A673 (cell line): ENCODE results near the gene PPM1E. TPM values are rescaled to one million over a fixed set of nuclear protein-coding genes. Genes with fewer than 3 reads are reported as not detected.

Experiments used
- BruUV-seq: library from RNA; stranded (reverse); fragments of 400-500 nt; replicated peaks from 2 replicates; lab custom pipeline; 2021; lab: Mats Ljungman, UMichigan
- CTCF ChIA-PET: fragments of 300-600 bp; sonication (Branson Sonifier 250); formaldehyde crosslinking; loops from one replicate; lab custom pipeline; 2022; ENCODE audit warnings: antibody characterized with exemption; lab: Charles Lee
- POLR2A ChIA-PET: fragments of 300-600 bp; sonication (Branson Sonifier 250); formaldehyde crosslinking; loops from one replicate; lab custom pipeline; 2022; ENCODE audit warnings: antibody characterized with exemption; ENCODE audit not compliant: low non-redundant PET; lab: Charles Lee
- DNase-seq: peaks from one replicate; pipeline ENCODE4 v3.0.0-alpha.2; 2015; ENCODE audit warnings: low spot score
- H3K27ac ChIP-seq: fragments of 200-600 bp; sonication (generic); 2 replicates; pipeline ENCODE4 v1.5.1; 2016; ENCODE audit warnings: mixed run types, low read depth, mild to moderate bottlenecking, mixed read lengths, antibody characterized with exemption, low read length; ENCODE audit not compliant: poor library complexity, severe bottlenecking
- H3K27me3 ChIP-seq: fragments of 200-600 bp; sonication (generic); replicated peaks from 2 replicates; pipeline ENCODE4 v1.6.1; 2017; ENCODE audit warnings: mixed run types, low read depth, mild to moderate bottlenecking, mixed read lengths, antibody characterized with exemption, low read length; ENCODE audit not compliant: insufficient read depth, poor library complexity
- H3K36me3 ChIP-seq: fragments of 200-600 bp; sonication (generic); 2 replicates; pipeline ENCODE4 v1.6.1; 2016; ENCODE audit warnings: mixed run types, mild to moderate bottlenecking, mixed read lengths, antibody characterized with exemption, low read length; ENCODE audit not compliant: insufficient read depth, poor library complexity, severe bottlenecking
- H3K4me1 ChIP-seq: fragments of 200-600 bp; sonication (generic); 2 replicates; pipeline ENCODE4 v1.6.1; 2017; ENCODE audit warnings: mixed run types, mild to moderate bottlenecking, mixed read lengths, antibody characterized with exemption, low read length; ENCODE audit not compliant: insufficient read depth, poor library complexity, severe bottlenecking
- H3K4me3 ChIP-seq: fragments of 200-600 bp; sonication (generic); 2 replicates; pipeline ENCODE4 v1.5.1; 2016; ENCODE audit warnings: low read depth, mixed run types, mild to moderate bottlenecking, mixed read lengths, low read length; ENCODE audit not compliant: poor library complexity, severe bottlenecking
- H3K9me3 ChIP-seq: fragments of 200-600 bp; sonication (generic); 2 replicates; pipeline ENCODE4 v1.6.1; 2016; ENCODE audit warnings: mixed run types, low read depth, mild to moderate bottlenecking, mixed read lengths, antibody characterized with exemption, low read length; ENCODE audit not compliant: poor library complexity, severe bottlenecking
- CTCF ChIP-seq: fragments of 300-800, 200-600 bp; sonication (generic); conservative IDR thresholded peaks from 2 replicates; pipeline ENCODE4 v1.5.1; 2017; ENCODE audit warnings: low read depth, mild to moderate bottlenecking, antibody characterized with exemption, low read length, moderate library complexity, mixed read lengths
- EZH2 ChIP-seq: fragments of 200-600 bp; sonication (generic); IDR thresholded peaks from 2 replicates; pipeline ENCODE4 v1.6.1; 2017; ENCODE audit warnings: borderline replicate concordance, low read depth, mild to moderate bottlenecking, mixed read lengths, antibody characterized with exemption, low read length; ENCODE audit not compliant: poor library complexity, severe bottlenecking
- intact Hi-C: fragments of 100-400 bp; cut with micrococcal nuclease; formaldehyde crosslinking; loops from one replicate; pipeline ENCODE4 v1.10.0; 2022; ENCODE audit not compliant: unreplicated experiment
- total RNA-seq: library from RNA; stranded (reverse); gene quantifications from 2 replicates; pipeline ENCODE4 v1.2.3, GENCODE V29; 2021

Gene PPM1E
- total RNA-seq, 1 experiment from 2014 or later = 6.0 TPM

- intact Hi-C loops = no loop called here
- Histone ChIP-seq H3K27me3 (no peaks in the 10 kb centered on the region), H3K4me3 (no peak overlapping the region), H3K4me1 (peaks cover 12% of the 10 kb centered on the region), H3K27ac (no peak overlapping the region), H3K9me3 (no peaks in the 10 kb centered on the region), H3K36me3 (peaks cover 3% of the 10 kb centered on the region)
- ChIA-PET POLR2A (no interaction called here), CTCF (no interaction called here)
- DNase-seq = no peak
- BruUV-seq = no TSS peak
- TF ChIP-seq EZH2 (no peak), CTCF (no peak)
Observed at GRCh38 chr17:59010026-59010425, 254.4 kb downstream of the PPM1E start.

GRCh38 chr17:59011975-59012374 lies 256.3 kb downstream of the PPM1E start:
- ChIA-PET POLR2A (no interaction called here), CTCF (no interaction called here)
- Histone ChIP-seq H3K9me3 (no peaks in the 10 kb centered on the region), H3K27me3 (no peaks in the 10 kb centered on the region), H3K4me1 (peaks cover 12% of the 10 kb centered on the region), H3K27ac (no peak overlapping the region), H3K4me3 (no peak overlapping the region), H3K36me3 (peaks cover 3% of the 10 kb centered on the region)
- TF ChIP-seq CTCF (no peak), EZH2 (no peak)
- intact Hi-C loops = no loop called here
- no TSS peak for BruUV-seq
- no peak for DNase-seq

- H3K4me1 ChIP-seq = peaks cover 12% of the 10 kb centered on the region
- H3K27ac ChIP-seq = no peak overlapping the region
- ChIA-PET POLR2A (no interaction called here), CTCF (no interaction called here)
- H3K36me3 ChIP-seq = peaks cover 4% of the 10 kb centered on the region
- no peaks in the 10 kb centered on the region for H3K9me3 ChIP-seq
- no peaks in the 10 kb centered on the region for H3K27me3 ChIP-seq
- BruUV-seq = no TSS peak
- no peak overlapping the region for H3K4me3 ChIP-seq
- no peak for DNase-seq
- intact Hi-C loops = no loop called here
- TF ChIP-seq CTCF = no peak
- TF ChIP-seq EZH2 = no peak
Observed at GRCh38 chr17:59018019-59018418, 262.4 kb downstream of the PPM1E start.
